Suprapubic skin (tissue), 4 donors: ENCODE results near the gene TAC4. TPM values are rescaled to one million over a fixed set of nuclear protein-coding genes. Genes with fewer than 3 reads are reported as not detected.

ENCODE experiments used
- DNase-seq, 2 donors: peaks; one replicate each; pipeline ENCODE4 v3.0.0-alpha.2; 2019; ENCODE audit warnings: low spot score in 2 of 2
- H3K27ac ChIP-seq: fragments of 200-600 bp; sonication (generic); one replicate; pipeline ENCODE4 v1.5.1; 2019
- H3K27me3 ChIP-seq: fragments of 200-600 bp; sonication (generic); one replicate; pipeline ENCODE4 v1.5.1; 2019
- H3K36me3 ChIP-seq: fragments of 200-600 bp; sonication (generic); one replicate; pipeline ENCODE4 v1.5.1; 2019
- H3K4me1 ChIP-seq: fragments of 200-600 bp; sonication (generic); one replicate; pipeline ENCODE4 v1.5.1; 2019
- H3K4me3 ChIP-seq: fragments of 200-600 bp; sonication (generic); one replicate; pipeline ENCODE4 v1.5.1; 2019; ENCODE audit warnings: mild to moderate bottlenecking
- H3K9me3 ChIP-seq: fragments of 200-600 bp; sonication (generic); one replicate; pipeline ENCODE4 v1.5.1; 2019
- CTCF ChIP-seq, 2 donors: fragments of 200-600 bp in 1 of 2; fragments of 450-650 bp in 1 of 2; sonication (generic) in 1 of 2; IDR thresholded peaks; one replicate each; pipeline ENCODE4 v1.5.1; 2016 to 2019; ENCODE audit warnings: antibody characterized with exemption in 2 of 2, mild to moderate bottlenecking in 1 of 2, moderate library complexity in 1 of 2
- EP300 ChIP-seq: sonication (generic); formaldehyde crosslinking; IDR thresholded peaks from one replicate; pipeline ENCODE4 v1.6.1; 2017; ENCODE audit warnings: antibody characterized with exemption
- POLR2A ChIP-seq, 2 donors: fragments of 450-650 bp; IDR thresholded peaks; one replicate each; pipeline ENCODE4 v1.6.1; 2017; ENCODE audit warnings: antibody characterized with exemption in 2 of 2, mild to moderate bottlenecking in 2 of 2, moderate library complexity in 2 of 2
- POLR2AphosphoS5 ChIP-seq, 3 donors: sonication (generic); formaldehyde crosslinking; IDR thresholded peaks; one replicate each; pipeline ENCODE4 v1.6.1; 2017; ENCODE audit warnings: antibody characterized with exemption in 3 of 3
- WGBS: methylation state at CpG from one replicate; pipeline ENCODE4 v1.1.5; 2018; 5-methylcytosine and 5-hydroxymethylcytosine counted together
- total RNA-seq, 4 donors: library from RNA; depleted of rRNA; stranded (reverse); fragments of >200 nt; gene quantifications; one replicate each; pipeline ENCODE4 v1.1.0, GENCODE V29; 2016

TAC4 gene
- total RNA-seq, 4 donors from 2014 or later: not detected

- no peak overlapping the region for H3K4me3 ChIP-seq
- TF ChIP-seq EP300: no peak
- no peak for TF ChIP-seq CTCF (IDR thresholded peaks at IDR 0.05)
- TF ChIP-seq POLR2A (IDR thresholded peaks at IDR 0.05): no peak
- TF ChIP-seq POLR2AphosphoS5 (IDR thresholded peaks at IDR 0.05): no peak
- H3K27me3 ChIP-seq: peaks cover 16% of the 10 kb centered on the region
- 68% methylated on average over 8 of the region's 9 CpGs for WGBS
- DNase-seq: no peak
- H3K9me3 ChIP-seq: no peaks in the 10 kb centered on the region
- H3K4me1 ChIP-seq: peaks cover 37% of the 10 kb centered on the region
- H3K27ac ChIP-seq: peak overlapping the region; percentile 74
- no peaks in the 10 kb centered on the region for H3K36me3 ChIP-seq
Observed at GRCh38 chr17:49887744-49888360, 40.0 kb upstream of the TAC4 start.

- H3K36me3 ChIP-seq: no peaks in the 10 kb centered on the region
- DNase-seq: no peak
- WGBS: 35% methylated on average over 3 of the region's 7 CpGs
- TF ChIP-seq POLR2AphosphoS5 (IDR thresholded peaks at IDR 0.05) (peak in 1 of 3 donors; percentile 22), EP300 (no peak)
- peak overlapping the region; percentile 74 for H3K27ac ChIP-seq
- H3K4me1 ChIP-seq: peaks cover 37% of the 10 kb centered on the region
- H3K27me3 ChIP-seq: peaks cover 20% of the 10 kb centered on the region
- H3K4me3 ChIP-seq: no peak overlapping the region
- no peaks in the 10 kb centered on the region for H3K9me3 ChIP-seq
Observed at GRCh38 chr17:49887086-49887743, 39.3 kb upstream of the TAC4 start.

- 68% methylated on average over 5 of the region's 5 CpGs for WGBS
- Histone ChIP-seq H3K27ac (no peak overlapping the region), H3K9me3 (no peaks in the 10 kb centered on the region), H3K27me3 (peaks cover 28% of the 10 kb centered on the region), H3K36me3 (no peaks in the 10 kb centered on the region), H3K4me3 (no peak overlapping the region), H3K4me1 (peaks cover 33% of the 10 kb centered on the region)
- no peak for DNase-seq
- TF ChIP-seq POLR2A (IDR thresholded peaks at IDR 0.05) (no peak), EP300 (no peak), CTCF (IDR thresholded peaks at IDR 0.05) (no peak), POLR2AphosphoS5 (IDR thresholded peaks at IDR 0.05) (no peak)
Observed at GRCh38 chr17:49886036-49886435, 38.2 kb upstream of the TAC4 start.

GRCh38 chr17:49882434-49882833, 34.6 kb upstream of the TAC4 start:
- H3K27ac ChIP-seq: no peak overlapping the region
- DNase-seq: no peak
- WGBS: 63% methylated on average over 7 of the region's 7 CpGs
- peaks cover 44% of the 10 kb centered on the region for H3K27me3 ChIP-seq
- no peaks in the 10 kb centered on the region for H3K36me3 ChIP-seq
- H3K4me1 ChIP-seq: peaks cover 17% of the 10 kb centered on the region
- no peak overlapping the region for H3K4me3 ChIP-seq
- no peaks in the 10 kb centered on the region for H3K9me3 ChIP-seq
- no peak for TF ChIP-seq EP300
- no peak for TF ChIP-seq CTCF (IDR thresholded peaks at IDR 0.05)
- TF ChIP-seq POLR2AphosphoS5 (IDR thresholded peaks at IDR 0.05): no peak
- no peak for TF ChIP-seq POLR2A (IDR thresholded peaks at IDR 0.05)

- DNase-seq: no peak
- no peaks in the 10 kb centered on the region for H3K9me3 ChIP-seq
- H3K4me1 ChIP-seq: peaks cover 11% of the 10 kb centered on the region
- no peak overlapping the region for H3K27ac ChIP-seq
- H3K36me3 ChIP-seq: no peaks in the 10 kb centered on the region
- WGBS: 43% methylated on average over 3 of the region's 5 CpGs
- no peak overlapping the region for H3K4me3 ChIP-seq
- TF ChIP-seq CTCF (IDR thresholded peaks at IDR 0.05) (no peak), POLR2A (IDR thresholded peaks at IDR 0.05) (no peak), POLR2AphosphoS5 (IDR thresholded peaks at IDR 0.05) (no peak), EP300 (no peak)
- H3K27me3 ChIP-seq: peaks cover 44% of the 10 kb centered on the region
Observed at GRCh38 chr17:49881054-49881402, 33.2 kb upstream of the TAC4 start.
